Left ventricle myocardium superior (tissue), 1 donor: ENCODE data around the gene ZNF862. TPM values are rescaled to one million over a fixed set of nuclear protein-coding genes. Genes with fewer than 3 reads are reported as not detected.

Experiments used
- ATAC-seq: fragments of 200-7000 bp; cut with Tn5 transposase; one replicate; pipeline ENCODE4 v1.9.1; 2020; ENCODE audit warnings: mild to moderate bottlenecking, moderate library complexity
- DNase-seq: peaks from one replicate; pipeline ENCODE4 v3.0.0-alpha.2; 2020
- intact Hi-C: fragments of 100-400 bp; cut with micrococcal nuclease; formaldehyde crosslinking; loops from one replicate; pipeline ENCODE4 v1.11.0; 2022
- total RNA-seq: library from RNA; stranded (reverse); fragmentation: NEBNext Ultra II Directional; extraction: Animal tissue kit (Norgen Biotek cat#: 25700); gene quantifications from one replicate; pipeline ENCODE4 v1.2.1, GENCODE V29; 2021
- donor health status: DM: no; HTN: yes; CAD: no; lungs with severe emphysema.

Gene ZNF862
- total RNA-seq, 1 donor from 2014 or later: 9.5 TPM

DNA sequence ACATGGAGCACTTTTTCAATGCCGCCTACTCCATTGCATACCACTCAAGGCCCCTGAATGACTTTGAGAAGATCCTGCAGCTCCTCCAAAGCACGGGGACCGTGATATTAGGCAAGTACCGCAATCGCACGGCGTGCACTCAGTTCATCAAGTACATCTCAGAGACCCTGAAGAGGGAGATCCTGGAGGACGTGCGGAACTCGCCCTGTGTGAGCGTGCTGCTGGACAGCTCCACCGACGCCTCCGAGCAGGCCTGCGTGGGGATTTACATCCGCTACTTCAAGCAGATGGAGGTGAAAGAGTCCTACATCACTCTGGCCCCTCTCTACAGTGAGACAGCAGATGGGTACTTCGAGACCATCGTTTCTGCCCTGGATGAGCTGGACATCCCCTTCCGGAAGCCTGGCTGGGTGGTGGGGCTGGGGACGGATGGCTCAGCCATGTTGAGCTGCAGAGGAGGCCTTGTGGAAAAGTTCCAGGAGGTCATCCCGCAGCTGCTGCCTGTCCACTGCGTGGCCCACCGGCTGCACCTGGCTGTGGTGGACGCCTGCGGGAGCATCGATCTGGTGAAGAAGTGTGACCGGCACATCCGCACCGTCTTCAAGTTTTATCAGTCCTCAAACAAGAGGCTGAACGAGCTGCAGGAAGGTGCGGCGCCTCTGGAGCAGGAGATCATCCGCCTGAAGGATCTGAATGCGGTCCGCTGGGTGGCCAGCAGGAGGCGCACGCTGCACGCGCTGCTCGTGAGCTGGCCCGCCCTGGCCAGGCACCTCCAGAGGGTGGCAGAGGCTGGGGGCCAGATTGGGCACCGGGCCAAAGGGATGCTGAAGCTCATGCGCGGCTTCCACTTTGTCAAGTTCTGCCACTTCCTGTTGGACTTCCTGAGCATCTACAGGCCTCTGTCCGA, 22.9 kb downstream of the ZNF862 start:
- ATAC-seq (no peak), DNase-seq (no peak)
- intact Hi-C loops: no loop called here

DNA sequence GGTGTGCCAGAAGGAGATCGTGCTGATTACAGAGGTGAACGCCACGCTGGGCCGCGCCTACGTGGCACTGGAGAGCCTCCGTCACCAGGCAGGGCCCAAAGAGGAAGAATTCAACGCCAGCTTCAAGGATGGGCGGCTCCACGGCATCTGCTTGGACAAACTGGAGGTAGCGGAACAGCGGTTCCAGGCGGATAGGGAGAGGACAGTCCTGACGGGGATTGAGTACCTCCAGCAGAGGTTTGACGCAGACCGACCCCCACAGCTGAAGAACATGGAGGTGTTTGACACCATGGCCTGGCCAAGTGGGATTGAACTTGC, 23.5 kb downstream of the ZNF862 start:
- no peak for ATAC-seq
- intact Hi-C loops: no loop called here
- no peak for DNase-seq

DNA sequence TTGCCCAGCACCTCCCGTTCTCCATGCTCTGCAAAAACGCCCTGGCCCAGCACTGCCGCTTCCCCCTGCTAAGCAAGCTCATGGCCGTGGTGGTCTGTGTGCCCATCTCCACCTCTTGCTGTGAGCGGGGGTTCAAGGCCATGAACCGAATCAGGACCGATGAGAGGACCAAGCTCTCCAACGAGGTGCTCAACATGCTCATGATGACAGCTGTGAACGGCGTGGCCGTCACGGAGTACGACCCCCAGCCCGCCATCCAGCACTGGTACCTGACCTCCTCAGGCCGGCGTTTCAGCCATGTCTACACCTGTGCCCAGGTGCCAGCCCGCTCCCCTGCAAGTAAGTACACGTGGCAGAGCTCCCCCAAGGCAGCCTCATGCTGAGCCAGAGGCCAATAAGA, 24.0 kb downstream of the ZNF862 start:
- DNase-seq: no peak
- no peak for ATAC-seq
- intact Hi-C loops: no loop called here

DNA sequence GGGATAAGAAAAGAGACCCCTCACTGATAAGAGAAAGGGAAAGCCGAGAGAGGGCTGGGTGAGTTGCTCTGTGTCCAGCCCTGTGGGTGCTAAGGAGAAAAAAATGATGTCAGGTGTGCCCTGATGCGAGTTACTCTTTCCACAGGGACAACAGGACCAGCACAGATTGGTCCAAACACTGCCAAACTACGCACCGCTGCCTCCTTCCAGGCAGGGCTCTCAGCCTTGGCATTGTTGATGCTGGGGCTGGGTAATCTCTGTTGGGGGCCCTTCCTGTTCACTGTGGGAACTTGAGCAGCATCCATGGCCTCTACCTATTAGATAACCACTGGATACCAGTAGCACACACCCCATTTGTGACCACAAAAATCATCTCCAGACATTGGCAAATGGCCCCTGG, 25.3 kb downstream of the ZNF862 start:
- ATAC-seq (no peak), DNase-seq (no peak)
- intact Hi-C loops: no loop called here

DNA sequence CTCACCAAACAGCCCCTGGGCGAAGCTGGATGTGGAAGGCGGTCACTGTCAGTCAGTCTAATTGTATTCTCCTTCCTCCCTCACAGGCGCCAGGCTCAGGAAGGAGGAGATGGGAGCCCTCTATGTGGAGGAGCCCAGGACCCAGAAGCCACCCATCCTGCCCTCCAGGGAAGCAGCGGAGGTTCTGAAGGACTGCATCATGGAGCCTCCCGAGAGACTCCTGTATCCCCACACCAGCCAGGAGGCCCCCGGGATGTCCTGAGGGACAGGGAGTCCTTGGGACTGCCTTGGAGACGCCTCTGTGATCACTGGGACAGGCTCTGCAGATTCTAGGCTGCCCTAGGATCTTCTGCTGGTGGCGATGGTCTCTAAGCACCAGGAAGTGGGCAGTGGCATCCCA, 25.8 kb downstream of the ZNF862 start:
- DNase-seq: no peak
- ATAC-seq: no peak

DNA sequence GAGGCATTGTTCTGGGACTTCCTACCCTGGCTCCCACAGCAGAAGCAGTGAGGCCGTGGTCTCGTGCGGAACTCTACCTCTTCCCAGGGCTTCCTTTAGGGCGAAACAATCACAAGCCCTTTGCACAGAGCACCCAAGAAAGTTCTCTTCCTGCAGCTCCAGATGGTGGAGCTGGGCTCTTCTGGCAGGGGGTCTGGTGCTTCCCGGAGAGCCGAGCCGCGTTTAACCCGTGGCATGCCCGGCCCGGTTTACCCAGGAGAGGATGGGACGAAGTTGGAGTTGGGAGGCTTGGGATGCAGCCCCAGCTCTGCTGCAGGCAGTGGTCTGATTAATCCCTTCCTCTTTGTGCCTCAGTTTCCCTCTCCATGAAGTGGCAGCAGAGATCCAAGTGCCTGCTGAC, 26.6 kb downstream of the ZNF862 start:
- intact Hi-C loops: no loop called here
- no peak for DNase-seq
- ATAC-seq: no peak

More for the DNA sequence above, 25.8 kb downstream of the ZNF862 start:
- intact Hi-C loops: no loop called here

DNA sequence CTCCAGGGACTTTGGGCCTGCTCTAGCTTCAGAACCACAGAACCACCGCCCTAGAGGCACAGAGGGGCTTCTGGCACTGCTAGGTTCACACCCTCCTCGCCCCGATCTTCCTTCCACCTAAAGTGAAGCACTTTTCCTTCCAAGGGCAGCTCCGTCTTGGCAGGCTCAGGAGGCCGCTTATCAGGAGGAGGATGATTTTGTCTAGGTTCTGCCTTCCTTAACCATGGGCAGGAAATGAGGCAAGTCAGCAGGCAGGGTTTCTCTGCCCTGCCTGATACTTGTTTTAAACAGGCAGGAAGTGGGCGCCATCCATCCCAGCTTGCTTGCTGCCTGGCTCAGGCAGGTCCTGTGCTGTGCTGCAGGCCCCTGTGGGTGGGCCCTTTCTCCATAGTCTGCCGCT, 27.3 kb downstream of the ZNF862 start:
- intact Hi-C loops: no loop called here
- DNase-seq: no peak
- ATAC-seq: no peak

DNA sequence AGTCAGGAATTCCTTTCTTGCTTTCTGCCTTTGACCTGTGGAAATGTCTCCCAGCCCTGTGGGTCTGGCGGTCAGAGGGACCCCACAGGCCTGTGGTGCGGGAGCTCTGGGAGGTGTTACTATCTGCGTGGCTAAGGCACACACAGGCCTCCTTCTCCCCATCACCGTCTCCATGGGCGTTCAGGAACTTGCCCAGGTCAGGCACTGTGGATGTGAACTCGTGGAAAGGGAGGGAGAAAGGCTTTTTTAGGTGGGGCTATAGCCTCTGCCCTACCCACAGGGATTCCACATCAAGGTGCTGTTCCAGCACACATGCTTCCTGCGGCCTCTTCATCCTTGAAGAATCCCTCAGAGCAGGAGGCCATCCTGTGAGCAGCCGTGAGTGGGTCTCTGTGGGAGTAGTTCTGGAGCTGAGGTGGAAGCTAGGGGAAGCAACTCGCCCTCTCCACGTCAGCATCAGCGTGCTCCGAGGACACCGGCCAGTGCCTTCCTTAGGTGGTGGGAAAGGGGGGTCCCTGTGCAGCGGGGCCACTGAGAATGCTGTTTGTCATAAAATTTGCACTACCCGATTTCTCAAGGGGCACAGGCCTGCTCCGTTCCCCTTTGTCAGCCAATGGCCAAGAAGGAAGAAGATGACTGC, 28.1 kb downstream of the ZNF862 start:
- no peak for ATAC-seq
- intact Hi-C loops: no loop called here

DNA sequence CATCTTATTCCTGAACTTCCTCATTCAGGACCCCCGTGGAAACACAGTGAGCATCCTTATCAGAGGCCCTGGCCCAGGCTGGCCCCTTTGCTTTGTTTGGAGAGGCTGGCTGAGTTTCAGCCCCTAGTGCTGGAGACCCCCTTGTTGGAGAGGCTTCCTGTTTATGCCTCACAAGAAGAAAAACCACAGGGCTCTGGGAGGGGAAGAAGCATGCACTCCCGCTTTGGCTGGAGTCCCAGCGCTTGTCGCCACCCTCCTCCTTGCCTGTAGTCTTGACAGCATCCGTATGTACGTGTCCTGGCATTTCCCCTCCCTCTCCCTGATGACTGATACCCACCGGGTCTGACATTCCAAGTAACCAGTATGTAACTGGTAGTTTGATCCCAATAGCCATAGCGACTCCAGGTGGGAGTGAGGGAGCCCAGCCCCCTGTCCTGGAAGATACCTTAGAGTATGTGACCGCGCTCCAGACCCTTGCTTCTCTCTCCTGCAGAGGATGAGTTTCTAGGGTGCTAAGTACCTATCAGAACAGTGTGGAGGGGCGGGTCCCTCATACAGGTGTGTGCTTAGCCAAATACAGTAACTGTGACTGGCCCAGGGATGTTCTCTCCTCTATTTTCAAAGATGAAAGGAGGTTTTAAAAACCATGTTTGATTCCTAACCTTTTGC, 28.7 kb downstream of the ZNF862 start:
- intact Hi-C loops: no loop called here
- ATAC-seq: peak; percentile 23
- DNase-seq: peak; percentile 70

More for the DNA sequence above, 28.1 kb downstream of the ZNF862 start:
- no peak for DNase-seq

DNA sequence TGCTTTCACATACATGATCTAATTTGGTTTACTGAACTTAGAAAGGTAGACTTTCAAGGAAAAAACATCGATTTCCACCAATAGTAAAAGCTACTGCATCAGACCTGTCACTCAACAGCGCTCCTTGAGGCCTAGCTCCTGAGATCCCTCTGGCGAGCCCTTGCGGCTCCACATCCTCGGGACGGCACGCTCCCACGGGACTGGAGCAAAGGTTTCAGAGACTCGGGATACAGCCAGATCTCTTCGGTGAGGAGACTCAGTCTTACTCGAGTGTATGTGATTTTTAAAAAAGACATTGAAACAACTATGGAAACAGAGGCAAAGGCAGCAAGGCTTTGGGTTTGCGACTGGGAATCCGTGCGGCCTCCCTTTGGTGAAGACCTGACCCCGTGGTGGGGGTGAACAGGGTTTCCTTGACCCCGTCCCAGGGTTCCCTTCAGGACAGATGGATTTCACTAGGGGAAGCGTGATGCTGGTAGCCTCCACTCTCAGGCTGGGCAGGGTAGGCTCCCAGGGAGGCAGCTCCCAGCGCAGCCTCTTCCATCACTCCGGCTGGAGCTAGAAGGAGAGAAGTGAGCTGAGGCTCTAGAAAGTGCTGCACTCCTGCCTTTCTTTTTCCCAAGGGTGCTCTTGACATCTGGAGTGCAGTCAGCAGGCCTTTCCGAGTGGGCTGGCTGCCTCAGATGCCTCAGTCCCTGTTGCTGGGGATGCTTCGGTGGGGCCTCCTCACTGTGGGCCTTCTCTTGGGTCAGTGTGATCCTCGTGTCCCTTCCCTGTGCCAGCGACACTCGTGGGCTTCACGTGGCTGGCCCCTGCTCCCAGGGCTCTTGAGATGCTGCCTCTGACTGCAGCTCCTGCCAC, 29.8 kb downstream of the ZNF862 start:
- intact Hi-C loops: no loop called here
- no peak for DNase-seq
- ATAC-seq: no peak

DNA sequence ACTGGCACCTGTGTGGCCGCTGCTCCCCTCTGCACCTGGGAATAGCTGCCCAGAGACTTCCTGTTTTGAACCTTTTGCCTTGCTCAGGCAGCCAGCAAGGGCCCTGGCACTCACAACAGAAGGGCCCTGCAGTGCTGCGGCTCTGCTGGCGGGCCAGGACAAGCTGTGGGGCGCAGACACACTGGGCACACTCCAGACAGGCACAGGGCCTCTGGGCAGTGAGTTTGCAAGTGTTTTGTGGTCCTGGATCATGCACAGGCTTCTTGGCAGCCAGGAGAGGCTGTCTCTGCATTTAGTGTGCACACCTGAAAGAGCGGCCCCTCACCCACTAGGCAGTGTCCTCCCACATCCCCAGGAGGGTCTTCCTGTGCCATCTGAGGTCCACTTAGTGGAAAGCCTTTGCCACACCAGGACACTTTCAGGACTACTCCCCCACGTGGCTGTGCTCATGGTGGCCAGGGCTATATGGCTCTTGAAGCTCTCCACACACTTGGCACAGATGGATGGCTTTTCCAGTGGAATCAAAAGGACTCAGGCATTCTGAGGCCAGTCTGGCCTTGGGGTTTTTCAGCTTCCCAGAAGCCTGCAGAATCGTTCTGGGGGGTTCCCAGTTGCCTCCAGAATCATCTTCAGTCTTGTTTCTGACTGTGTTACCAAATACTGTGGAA, 30.6 kb downstream of the ZNF862 start:
- ATAC-seq: no peak
- intact Hi-C loops: no loop called here
- no peak for DNase-seq

DNA sequence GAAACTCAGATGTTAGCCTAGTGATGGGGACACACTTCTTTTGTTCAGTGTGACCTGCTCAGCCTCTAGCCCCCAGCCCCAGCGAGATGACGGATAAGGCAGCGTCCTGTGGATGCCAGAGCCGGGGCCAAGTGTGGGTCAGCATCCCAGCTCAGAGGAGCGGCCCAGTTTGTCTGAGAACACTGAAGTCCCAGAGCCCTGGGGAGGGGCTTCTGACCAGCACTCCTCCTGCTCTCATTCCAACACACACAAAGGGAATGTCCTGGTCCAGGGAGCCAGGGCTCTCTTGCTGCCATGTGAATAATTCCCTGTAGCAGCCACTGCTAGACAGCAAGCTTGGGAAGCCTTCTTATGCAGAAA, 31.1 kb downstream of the ZNF862 start:
- intact Hi-C loops: no loop called here
- DNase-seq (no peak), ATAC-seq (no peak)

DNA sequence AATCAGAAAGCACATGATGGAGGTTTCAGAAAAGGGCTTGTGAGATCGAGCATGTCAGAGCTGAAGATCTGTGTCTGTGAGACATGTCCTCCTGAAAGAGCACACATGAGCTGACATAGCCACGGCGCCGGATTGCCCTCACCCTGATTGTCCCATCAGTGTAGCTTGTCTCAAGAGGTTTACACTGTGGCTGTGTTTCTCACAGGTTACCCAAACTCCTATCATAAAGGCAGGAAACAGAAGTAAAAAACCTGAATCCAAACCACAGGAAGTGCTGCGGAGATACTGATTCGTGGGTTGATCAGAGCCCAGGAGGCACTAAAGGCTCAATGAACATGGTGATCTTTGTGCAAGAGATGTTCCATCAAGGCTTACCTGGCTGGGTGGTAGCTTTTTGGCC, 31.7 kb downstream of the ZNF862 start:
- ATAC-seq (no peak), DNase-seq (no peak)
- intact Hi-C loops: no loop called here

DNA sequence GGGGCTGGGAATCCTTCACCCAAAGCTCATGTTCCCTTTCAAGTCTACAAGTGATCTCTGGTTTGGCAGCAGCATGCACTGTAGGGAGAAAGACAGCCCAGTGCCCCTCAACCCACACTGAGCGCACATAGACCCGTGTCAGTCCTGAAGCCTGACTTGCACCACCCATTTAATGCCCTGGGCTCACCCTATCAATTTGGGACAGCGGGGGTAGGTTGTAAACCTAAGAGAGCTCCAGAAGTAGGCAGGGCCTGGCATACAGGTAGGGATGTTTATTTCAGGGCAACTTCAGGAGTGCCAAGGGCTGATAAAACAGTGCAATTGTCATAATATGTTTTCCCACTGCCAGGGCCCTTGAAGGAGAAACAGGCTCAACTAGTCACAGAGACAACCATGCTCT, 32.1 kb downstream of the ZNF862 start:
- ATAC-seq (no peak), DNase-seq (no peak)
- intact Hi-C loops: no loop called here

DNA sequence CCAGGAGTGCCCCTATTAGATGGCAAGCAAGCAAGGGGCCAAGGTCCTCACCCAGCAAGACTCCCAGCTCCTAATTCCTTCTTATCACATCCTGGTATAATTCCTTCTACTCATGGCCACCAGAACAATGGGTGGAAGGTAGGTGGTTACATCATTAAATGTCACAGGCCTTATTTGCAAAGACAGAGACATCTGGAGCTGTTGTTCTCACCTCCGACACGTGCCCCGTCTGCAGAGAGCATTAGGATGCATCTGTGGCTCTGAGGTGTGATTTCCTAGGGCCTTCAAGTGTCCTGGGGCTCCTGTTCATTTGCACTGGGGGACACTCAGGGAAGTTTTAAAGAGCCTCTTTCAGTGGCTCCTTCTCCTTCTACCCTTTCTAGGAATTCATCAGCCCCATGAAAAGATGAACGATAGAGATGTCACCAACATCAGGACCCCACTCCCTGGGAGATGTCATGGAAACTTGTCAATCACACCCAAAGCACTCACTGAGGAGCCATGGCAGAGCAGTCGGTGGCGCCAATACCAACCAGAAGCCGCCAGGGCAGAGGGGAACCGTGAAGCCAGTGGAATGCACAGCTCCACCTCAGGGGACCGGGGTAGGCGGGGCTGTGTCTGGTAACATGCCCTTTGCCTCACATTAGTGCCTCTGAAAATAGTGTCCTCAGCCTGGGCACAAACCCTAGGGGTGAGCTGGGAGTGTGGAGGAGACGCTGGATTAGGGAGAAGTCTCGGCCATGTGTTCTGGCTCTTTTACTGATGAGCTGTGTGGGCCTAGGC, 32.7 kb downstream of the ZNF862 start:
- no peak for ATAC-seq
- intact Hi-C loops: no loop called here
- no peak for DNase-seq

DNA sequence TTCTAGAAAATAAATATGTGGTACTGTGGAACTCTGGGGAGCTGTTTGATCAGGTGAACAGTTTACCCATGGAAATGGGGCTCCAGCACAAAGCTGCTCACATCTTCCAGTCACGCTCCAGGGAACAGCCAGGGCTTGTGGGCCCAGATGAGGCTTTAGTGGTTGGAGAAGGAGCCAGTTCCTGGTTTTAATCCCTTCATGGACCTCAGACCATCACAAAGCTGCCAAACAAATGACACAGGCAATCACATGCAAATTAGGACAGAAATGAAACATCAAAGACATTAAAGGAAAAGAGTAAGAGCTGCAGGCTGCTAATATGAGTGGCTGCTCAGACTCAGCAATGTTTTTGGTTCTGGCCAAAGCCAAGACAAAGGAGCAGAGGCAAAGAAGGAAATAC, 33.4 kb downstream of the ZNF862 start:
- intact Hi-C loops: no loop called here
- ATAC-seq: no peak
- DNase-seq: no peak

DNA sequence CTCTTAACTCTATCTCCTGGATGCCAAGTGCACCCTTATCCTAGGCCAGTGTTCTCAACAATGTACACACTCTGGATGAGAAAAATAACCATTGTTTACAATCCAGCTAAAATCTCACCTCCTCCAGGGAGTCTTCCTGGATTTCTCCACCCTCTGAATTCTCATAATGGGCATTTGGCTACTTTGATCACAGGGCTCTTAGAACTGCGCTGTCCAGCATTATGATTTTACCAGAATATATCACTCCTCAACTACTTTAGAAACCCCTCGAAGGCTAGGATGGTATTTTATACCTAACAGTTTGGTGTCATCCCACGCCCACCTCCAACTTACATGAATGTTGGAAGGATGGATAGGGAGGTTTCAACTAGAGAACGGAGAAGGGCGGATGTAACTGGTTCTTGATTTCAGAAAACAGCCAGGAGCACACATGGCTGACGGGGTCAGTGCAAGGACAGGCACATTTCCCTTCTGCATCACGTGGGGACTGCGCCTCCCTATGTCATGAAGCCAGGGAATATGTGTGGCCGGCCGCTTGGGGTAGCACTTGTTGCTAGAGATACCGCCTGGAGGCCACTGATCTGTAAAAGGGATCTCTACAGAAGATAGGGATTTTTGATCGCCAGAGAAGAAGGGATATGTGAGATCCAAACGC, 34.4 kb downstream of the ZNF862 start:
- intact Hi-C loops: no loop called here
- DNase-seq (peak; percentile 88), ATAC-seq (peak; percentile 84)
